Spleen (tissue), 7 donors: ENCODE results near the gene TAF7.

Experiments
- POLR2AphosphoS5 ChIP-seq, 3 donors: sonication (generic); formaldehyde crosslinking; IDR thresholded peaks; one replicate each; pipeline ENCODE4 v1.5.1; 2017; ENCODE audit warnings: antibody characterized with exemption in 3 of 3
- TF ChIP-seq, protein P1 (sequence below), 11 experiments: fragments of 200-600 bp in 7 of 11; fragments of 450-650 bp in 4 of 11; sonication (generic) in 4 of 11; IDR thresholded peaks in 8 of 11; conservative IDR thresholded peaks in 3 of 11; 1 replicate in 7 of 11; 2 replicates in 4 of 11; pipeline versions ENCODE4 v1.4.0 to v1.8.0; 2016 to 2021; ENCODE audit warnings: antibody characterized with exemption in 11 of 11, inconsistent platforms in 4 of 11, mild to moderate bottlenecking in 1 of 11
- donor health status: DM: no; HTN: no; CAD: no; lungs with moderate emphysema.
- donor health status: DM: no; HTN: no; CAD: no.
- donor health status: DM: no; HTN: no; CAD: no.

DNA sequence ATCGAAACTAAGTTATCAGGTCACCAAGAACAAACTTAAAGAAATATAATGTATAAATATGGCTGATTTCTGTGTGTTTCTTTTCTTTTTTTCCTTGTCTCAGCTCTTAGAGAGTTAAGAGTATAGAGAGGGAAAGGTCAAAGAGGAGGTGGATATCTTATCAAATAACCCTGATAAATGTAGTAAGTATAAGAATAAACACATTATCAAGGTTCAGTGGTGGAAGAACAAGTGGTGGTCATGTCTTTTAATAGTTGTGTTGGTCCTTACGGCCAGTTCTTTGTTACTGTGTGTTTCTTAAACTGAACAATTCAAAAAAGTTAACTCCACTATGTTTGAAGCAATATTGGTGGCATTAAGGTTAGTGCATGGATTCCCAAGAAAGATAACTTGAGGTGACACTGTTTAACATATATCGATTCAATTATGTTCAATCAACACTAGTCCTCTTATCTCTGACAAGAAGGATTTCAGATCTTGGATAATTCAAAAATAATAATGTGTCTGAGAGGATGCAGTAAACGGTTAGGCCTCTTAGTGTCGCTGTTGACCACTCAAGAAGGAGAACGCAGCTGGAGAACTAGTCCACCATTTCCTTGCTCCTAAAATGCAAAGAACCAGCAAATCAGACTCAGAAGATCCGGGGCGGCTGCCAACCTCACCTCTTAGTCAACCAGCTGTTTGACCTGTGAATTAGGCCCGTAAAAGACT, 22.8 kb upstream of the TAF7 start, which contains the start of gene PCDHGA3:
- TF ChIP-seq, protein P1, sequence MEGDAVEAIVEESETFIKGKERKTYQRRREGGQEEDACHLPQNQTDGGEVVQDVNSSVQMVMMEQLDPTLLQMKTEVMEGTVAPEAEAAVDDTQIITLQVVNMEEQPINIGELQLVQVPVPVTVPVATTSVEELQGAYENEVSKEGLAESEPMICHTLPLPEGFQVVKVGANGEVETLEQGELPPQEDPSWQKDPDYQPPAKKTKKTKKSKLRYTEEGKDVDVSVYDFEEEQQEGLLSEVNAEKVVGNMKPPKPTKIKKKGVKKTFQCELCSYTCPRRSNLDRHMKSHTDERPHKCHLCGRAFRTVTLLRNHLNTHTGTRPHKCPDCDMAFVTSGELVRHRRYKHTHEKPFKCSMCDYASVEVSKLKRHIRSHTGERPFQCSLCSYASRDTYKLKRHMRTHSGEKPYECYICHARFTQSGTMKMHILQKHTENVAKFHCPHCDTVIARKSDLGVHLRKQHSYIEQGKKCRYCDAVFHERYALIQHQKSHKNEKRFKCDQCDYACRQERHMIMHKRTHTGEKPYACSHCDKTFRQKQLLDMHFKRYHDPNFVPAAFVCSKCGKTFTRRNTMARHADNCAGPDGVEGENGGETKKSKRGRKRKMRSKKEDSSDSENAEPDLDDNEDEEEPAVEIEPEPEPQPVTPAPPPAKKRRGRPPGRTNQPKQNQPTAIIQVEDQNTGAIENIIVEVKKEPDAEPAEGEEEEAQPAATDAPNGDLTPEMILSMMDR (IDR thresholded peaks at IDR 0.05 in 8 of 11, conservative IDR thresholded peaks at IDR 0.05 in 3 of 11): peak in 1 of 11 experiments; percentile 12
- TF ChIP-seq POLR2AphosphoS5 (IDR thresholded peaks at IDR 0.05): no peak
